ENCODE results near the gene TMED1. TPM values are rescaled to one million over a fixed set of nuclear protein-coding genes. Genes with fewer than 3 reads are reported as not detected.
A peak's percentile ranks its signal among the peaks of the same experiment; 100 is the strongest.
"Not testable (repeated sequence)": the region's sequence is repeated elsewhere in the genome, so short reads cannot be mapped to it uniquely, and the experiment has no call there.

The TMED1 gene
- total RNA-seq, 4 donors from 2014 or later = 7.2 to 57.0 (median 27.2) TPM

DNA sequence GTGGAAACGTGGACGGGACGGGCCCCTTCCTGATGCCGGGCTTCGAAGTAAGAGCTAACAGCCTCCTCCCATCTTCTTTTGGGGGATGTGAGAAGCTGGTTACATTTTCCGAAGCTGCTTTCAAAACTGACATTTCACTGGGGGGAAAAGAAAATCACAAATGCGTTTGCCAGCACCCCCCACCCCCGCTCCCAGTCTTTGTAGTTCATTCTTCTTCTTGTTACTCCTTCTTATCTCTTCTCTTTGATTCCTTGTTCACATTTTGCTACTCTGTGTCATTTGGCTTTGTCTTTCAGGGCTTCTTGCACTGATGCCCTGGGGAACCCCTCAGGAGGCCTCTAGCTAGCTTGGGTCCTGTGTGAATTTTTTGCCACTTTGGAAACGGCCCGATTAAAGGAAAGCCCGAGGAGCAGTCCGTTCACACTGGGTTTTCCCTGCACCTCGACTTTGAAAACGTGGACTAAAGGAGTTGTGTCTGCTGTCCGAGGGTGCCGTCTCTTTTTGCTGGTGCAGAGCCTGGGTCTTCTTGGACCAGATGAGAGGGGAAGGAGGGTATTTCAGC is 36.6 kb upstream of the TMED1 start:
- H3K27ac ChIP-seq = peak overlapping the region; percentile 84 to 87
- H3K27me3 ChIP-seq = no peaks in the 10 kb centered on the region
- H3K4me1 ChIP-seq = peaks cover 0 to 12% of the 10 kb centered on the region in 2 donors
- H3K4me3 ChIP-seq = peak overlapping the region; percentile 66 to 87
- H3K36me3 ChIP-seq = no peaks in the 10 kb centered on the region
- no peak for TF ChIP-seq POLR2A (IDR thresholded peaks at IDR 0.05)
- TF ChIP-seq CTCF (IDR thresholded peaks at IDR 0.05) = no peak
- H3K9me3 ChIP-seq = no peaks in the 10 kb centered on the region
- no peak for DNase-seq
- intact Hi-C loops (cut with DNase I; ENCODE audit: low total_unique reads) = no loop called here

- intact Hi-C loops (cut with DNase I; ENCODE audit: low total_unique reads) = no loop called here
- H3K36me3 ChIP-seq = no peaks in the 10 kb centered on the region
- H3K27me3 ChIP-seq = no peaks in the 10 kb centered on the region
- H3K27ac ChIP-seq = peak overlapping the region; percentile 84 to 87
- H3K9me3 ChIP-seq = no peaks in the 10 kb centered on the region
- H3K4me3 ChIP-seq = peak overlapping the region; percentile 66 to 87
- peaks cover 0 to 12% of the 10 kb centered on the region in 2 donors for H3K4me1 ChIP-seq
- DNase-seq = peak; percentile 62 to 66
- TF ChIP-seq CTCF (IDR thresholded peaks at IDR 0.05) (peak in 1 of 4 experiments; percentile 3), POLR2A (IDR thresholded peaks at IDR 0.05) (no peak)
These were observed 35.9 kb upstream of the TMED1 start for GRCh38 chr19:10871711-10872545.

DNA sequence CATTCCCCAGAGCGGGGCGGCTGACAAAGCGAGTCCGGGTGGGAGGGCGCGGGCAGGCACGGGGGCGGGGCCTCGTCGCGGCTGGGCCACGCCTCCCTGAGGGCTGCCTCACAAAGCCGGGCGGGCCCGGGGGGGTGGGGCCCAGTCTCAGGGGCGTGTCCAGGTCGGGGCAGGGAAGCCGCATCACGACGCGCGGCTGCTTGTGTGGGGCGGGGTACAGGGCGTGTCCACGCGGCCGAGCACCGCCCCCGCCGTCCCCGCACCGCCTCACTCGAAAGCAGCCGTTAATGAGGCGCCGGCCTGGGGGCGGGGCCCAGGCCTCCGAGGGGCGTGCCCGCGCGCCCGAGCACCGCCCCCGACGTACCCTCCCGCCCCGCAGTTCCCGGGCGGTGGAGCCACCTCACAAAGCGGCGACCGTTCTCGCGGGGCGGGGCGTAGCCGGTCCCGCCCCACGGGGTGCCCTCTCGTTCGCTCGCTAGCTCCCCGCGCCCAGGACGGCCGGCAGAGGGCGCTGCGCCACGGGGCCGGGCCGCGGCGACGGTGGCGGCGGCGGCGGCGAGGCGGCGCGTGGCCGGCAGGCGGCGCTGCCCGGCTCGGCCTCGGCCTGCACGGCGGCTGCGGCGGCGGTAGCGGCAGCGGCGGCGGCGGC is 35.1 kb upstream of the TMED1 start, which contains the start of gene CARM1:
Gene CARM1 (plus strand): TSS at position 599 of the 649 bp plus-strand sequence. CDS start 150 bp downstream, outside the sequence.
- Histone ChIP-seq H3K4me3 (peak within 1 kb of the TSS; percentile 66 to 87), H3K4me1 (peaks cover 0 to 6% of the 10 kb centered on the region in 2 donors), H3K9me3 (no peaks in the 10 kb centered on the region), H3K36me3 (no peaks in the 10 kb centered on the region), H3K27me3 (no peaks in the 10 kb centered on the region), H3K27ac (peak within 1 kb of the TSS; percentile 89 to 90)
- intact Hi-C loops (cut with DNase I; ENCODE audit: low total_unique reads) = no loop called here
- peak; percentile 99 for DNase-seq
- TF ChIP-seq POLR2A (IDR thresholded peaks at IDR 0.05) (no peak), CTCF (IDR thresholded peaks at IDR 0.05) (peak; percentile 30 to 99 (median 84))

DNA sequence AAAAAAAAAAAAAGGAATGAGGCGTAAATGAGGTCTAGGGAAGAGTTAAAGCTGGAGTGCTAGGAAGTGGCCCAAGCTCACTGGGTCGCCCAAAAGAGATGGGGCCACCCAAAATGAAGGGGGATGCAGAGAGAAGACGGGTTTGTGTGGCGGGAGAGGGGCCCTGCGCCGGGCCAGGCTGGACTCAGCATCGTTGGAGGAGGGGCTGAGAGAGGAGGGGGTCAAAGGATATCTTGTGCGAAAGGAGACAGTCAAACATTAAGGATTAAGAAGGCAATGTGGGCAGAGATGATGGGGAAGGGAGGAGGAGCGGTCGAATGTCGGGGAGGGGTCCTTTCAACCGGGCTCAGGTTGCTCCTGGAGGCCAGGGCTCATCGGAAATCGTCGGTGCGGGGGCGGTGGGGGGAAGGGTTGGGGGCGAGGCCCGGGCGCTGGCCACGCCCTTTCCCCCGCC is 34.5 kb upstream of the TMED1 start:
- peak overlapping the region; percentile 43 to 48 for H3K4me3 ChIP-seq
- DNase-seq = no peak
- H3K9me3 ChIP-seq = no peaks in the 10 kb centered on the region
- TF ChIP-seq CTCF (IDR thresholded peaks at IDR 0.05) = no peak
- TF ChIP-seq POLR2A (IDR thresholded peaks at IDR 0.05) = no peak
- no peaks in the 10 kb centered on the region for H3K36me3 ChIP-seq
- intact Hi-C loops (cut with DNase I; ENCODE audit: low total_unique reads) = no loop called here
- H3K27ac ChIP-seq = peak overlapping the region; percentile 89 to 90
- peaks cover 0 to 6% of the 10 kb centered on the region in 2 donors for H3K4me1 ChIP-seq
- H3K27me3 ChIP-seq = no peaks in the 10 kb centered on the region

GRCh38 chr19:10869872-10870311 is 33.9 kb upstream of the TMED1 start:
- intact Hi-C loops (cut with DNase I; ENCODE audit: low total_unique reads) = loop anchor here (10.0 kb wide), 1 partner anchor 155 kb away; the partner anchor contains the start of gene DNM2
- H3K9me3 ChIP-seq, H3K36me3 ChIP-seq, H3K27me3 ChIP-seq, H3K4me3 ChIP-seq, H3K4me1 ChIP-seq: not testable (repeated sequence)
- DNase-seq = peak; percentile 37 to 49
- peak overlapping the region in 1 of 2 donors; percentile 89 for H3K27ac ChIP-seq

All from uterus (tissue), 4 donors.